Ascending aorta (tissue), 2 donors: ENCODE data around the gene PBLD. TPM values are rescaled to one million over a fixed set of nuclear protein-coding genes. Genes with fewer than 3 reads are reported as not detected.

Experiments used
- DNase-seq, 2 donors: peaks; one replicate each; pipeline ENCODE4 v3.0.0-alpha.2; 2019; ENCODE audit warnings: low spot score in 2 of 2
- H3K27ac ChIP-seq, 2 donors: fragments of 200-600 bp; sonication (generic); one replicate each; pipeline ENCODE4 v1.5.1; 2016 to 2017; ENCODE audit warnings: mild to moderate bottlenecking in 1 of 2
- H3K27me3 ChIP-seq: fragments of 200-600 bp; sonication (generic); one replicate; pipeline ENCODE4 v1.5.1; 2017
- H3K36me3 ChIP-seq, 2 donors: fragments of 200-600 bp; sonication (generic); one replicate each; pipeline ENCODE4 v1.5.1; 2016
- H3K4me1 ChIP-seq, 2 donors: fragments of 200-600 bp; sonication (generic); one replicate each; pipeline ENCODE4 v1.5.1; 2016 to 2017; ENCODE audit warnings: mild to moderate bottlenecking in 1 of 2
- H3K4me3 ChIP-seq, 2 donors: fragments of 200-600 bp; sonication (generic); one replicate each; pipeline ENCODE4 v1.5.1; 2016 to 2017; ENCODE audit warnings: mild to moderate bottlenecking in 1 of 2
- H3K9me3 ChIP-seq, 2 donors: fragments of 200-600 bp; sonication (generic); one replicate each; pipeline ENCODE4 v1.5.1; 2016
- intact Hi-C: fragments of 100-400 bp; cut with DNase I; formaldehyde crosslinking; loops from one replicate; pipeline ENCODE4 v1.15.1; 2023
- total RNA-seq: library from RNA; depleted of rRNA; stranded (reverse); fragments of >200 nt; gene quantifications from one replicate; pipeline ENCODE4 v1.1.0, GENCODE V29; 2016
- TF ChIP-seq, protein P1 (sequence below), 3 experiments: fragments of 200-600 bp in 2 of 3; fragments of 450-650 bp in 1 of 3; sonication (generic) in 2 of 3; IDR thresholded peaks; one replicate each; pipeline ENCODE4 v1.5.1; 2016 to 2019; ENCODE audit warnings: antibody characterized with exemption in 3 of 3, mild to moderate bottlenecking in 1 of 3, moderate library complexity in 1 of 3

Gene PBLD
- total RNA-seq, 1 donor from 2014 or later, result 0.32 TPM

DNA sequence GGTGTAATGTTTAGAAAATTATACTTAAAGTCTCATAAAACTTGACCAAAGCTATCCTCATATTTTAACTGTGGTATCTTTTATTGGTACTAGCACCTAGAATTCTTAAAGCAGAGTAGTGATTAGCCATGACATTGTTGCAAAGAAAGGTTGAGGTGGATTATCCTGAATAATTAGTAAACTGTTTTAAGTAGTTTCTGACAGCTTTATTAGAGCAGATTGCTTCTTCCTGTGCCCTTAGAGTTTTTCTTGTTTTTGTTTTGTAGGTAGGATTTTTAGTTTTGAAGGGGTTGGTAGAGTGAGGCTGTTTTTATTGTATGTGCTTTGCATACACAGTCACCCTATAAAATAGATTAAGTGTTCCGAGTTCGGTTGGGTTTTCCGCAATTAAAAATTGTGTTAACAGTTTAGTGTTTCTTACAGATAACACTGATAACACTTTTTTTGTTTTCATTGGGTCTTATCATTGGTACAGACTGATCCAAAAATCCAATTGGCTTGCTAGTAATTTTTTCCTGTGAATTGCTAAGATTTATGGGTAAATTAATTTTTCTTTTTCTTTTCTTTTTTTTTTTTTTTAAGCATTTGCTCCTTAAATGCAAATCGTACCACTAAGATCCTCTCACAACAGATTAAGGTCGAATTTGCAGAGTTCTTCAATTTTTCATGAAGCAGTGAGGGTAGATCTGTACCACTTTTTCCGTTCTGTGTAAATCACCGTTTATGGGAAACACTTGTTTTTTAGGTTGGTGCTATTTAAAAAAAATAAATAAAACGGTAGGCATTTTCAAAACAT, 2.1 kb upstream of the PBLD start:
- TF ChIP-seq, protein P1, sequence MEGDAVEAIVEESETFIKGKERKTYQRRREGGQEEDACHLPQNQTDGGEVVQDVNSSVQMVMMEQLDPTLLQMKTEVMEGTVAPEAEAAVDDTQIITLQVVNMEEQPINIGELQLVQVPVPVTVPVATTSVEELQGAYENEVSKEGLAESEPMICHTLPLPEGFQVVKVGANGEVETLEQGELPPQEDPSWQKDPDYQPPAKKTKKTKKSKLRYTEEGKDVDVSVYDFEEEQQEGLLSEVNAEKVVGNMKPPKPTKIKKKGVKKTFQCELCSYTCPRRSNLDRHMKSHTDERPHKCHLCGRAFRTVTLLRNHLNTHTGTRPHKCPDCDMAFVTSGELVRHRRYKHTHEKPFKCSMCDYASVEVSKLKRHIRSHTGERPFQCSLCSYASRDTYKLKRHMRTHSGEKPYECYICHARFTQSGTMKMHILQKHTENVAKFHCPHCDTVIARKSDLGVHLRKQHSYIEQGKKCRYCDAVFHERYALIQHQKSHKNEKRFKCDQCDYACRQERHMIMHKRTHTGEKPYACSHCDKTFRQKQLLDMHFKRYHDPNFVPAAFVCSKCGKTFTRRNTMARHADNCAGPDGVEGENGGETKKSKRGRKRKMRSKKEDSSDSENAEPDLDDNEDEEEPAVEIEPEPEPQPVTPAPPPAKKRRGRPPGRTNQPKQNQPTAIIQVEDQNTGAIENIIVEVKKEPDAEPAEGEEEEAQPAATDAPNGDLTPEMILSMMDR (IDR thresholded peaks at IDR 0.05), result no peak
- intact Hi-C loops, result loop anchor here (5.0 kb wide), 2 partner anchors 483 to 573 kb away; no protein-coding TSS in a partner anchor
- H3K36me3 ChIP-seq, result peaks cover 15 to 16% of the 10 kb centered on the region in 2 donors
- peaks cover 4 to 20% of the 10 kb centered on the region in 2 donors for H3K4me1 ChIP-seq
- H3K4me3 ChIP-seq, result peak overlapping the region; percentile 94 to 98
- DNase-seq, result no peak
- peak overlapping the region in 1 of 2 donors; percentile 50 for H3K27ac ChIP-seq
- no peaks in the 10 kb centered on the region for H3K9me3 ChIP-seq
- H3K27me3 ChIP-seq, result no peaks in the 10 kb centered on the region

DNA sequence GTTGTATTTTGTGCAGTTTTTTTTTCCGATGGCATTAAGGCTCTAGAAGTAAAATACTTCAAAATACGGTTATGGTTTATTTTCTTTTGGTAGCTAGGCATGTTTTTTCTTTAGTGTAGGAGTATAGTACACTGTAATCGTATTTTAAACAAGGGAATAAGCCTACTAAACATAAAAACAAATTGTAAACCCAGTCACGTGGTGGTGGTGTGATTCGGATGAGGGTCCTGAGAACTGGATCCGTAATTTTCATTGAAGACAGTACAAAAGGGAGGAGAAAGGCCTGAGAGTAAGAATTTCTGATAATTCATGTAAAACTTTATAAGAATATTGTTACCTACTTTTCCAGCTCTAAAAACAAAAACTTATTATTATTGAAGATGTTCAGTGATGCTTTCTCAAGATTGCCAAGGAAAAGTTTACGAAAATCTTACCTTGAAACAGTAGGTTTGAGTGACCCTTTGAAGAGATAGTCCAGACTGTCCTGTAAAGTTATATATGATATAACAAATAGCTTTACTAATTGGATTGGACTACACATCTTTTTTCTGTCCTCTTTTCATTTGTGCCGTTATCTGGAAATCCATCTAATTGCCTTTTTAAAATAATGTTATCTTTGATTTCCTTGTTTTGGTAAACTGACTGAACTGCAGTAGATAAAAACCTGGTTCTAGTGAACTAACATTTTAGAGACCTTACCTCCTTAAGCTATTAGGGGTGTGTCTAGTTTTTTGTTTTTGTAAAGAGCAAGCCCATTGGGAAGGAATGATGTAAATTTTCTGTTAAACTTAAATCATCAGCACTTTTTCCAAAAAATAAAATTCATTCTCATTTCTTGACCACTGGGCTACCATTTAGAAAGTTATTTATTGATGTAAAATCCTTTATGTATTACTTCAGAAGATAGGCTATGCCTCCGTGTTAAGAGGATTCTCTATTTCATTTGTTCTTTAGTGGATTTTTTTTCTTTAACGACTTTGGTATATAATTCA, 1.0 kb upstream of the PBLD start:
- intact Hi-C loops, result loop anchor here (2.0 to 5.0 kb wide), 3 partner anchors 73 to 571 kb away; partner anchors contain the start of gene RUFY2
- peaks cover 4 to 15% of the 10 kb centered on the region in 2 donors for H3K4me1 ChIP-seq
- TF ChIP-seq, protein P1 (IDR thresholded peaks at IDR 0.05), result no peak
- H3K9me3 ChIP-seq, result no peaks in the 10 kb centered on the region
- H3K36me3 ChIP-seq, result peaks cover 4% of the 10 kb centered on the region in 2 donors
- H3K4me3 ChIP-seq, result peak overlapping the region; percentile 94 to 98
- DNase-seq, result no peak
- no peaks in the 10 kb centered on the region for H3K27me3 ChIP-seq
- peak overlapping the region; percentile 100 for H3K27ac ChIP-seq

DNA sequence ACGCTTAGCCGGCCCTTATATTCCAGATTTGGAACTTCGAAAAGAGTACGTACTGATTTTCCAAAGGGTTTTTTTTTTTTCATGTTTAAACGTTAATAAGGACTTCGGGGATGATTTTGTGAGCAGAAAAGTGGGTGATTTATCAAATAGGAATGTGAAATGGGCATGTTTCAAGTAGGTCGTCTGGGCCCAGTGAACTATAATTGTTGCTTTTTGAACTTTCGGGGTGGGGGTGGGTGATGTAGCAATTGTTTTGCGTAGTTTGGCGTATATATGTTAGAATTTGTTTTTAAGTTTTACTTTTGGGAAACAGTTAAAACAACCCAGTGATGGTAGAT, 299 bp upstream of the PBLD start:
- no peaks in the 10 kb centered on the region for H3K27me3 ChIP-seq
- peaks cover 4 to 14% of the 10 kb centered on the region in 2 donors for H3K4me1 ChIP-seq
- TF ChIP-seq, protein P1 (IDR thresholded peaks at IDR 0.05), result no peak
- H3K27ac ChIP-seq, result peak overlapping the region; percentile 100
- intact Hi-C loops, result loop anchor here (2.0 to 5.0 kb wide), 3 partner anchors 74 to 571 kb away; partner anchors contain the start of gene RUFY2
- H3K4me3 ChIP-seq, result peak overlapping the region; percentile 94 to 98
- H3K36me3 ChIP-seq, result no peaks in the 10 kb centered on the region
- H3K9me3 ChIP-seq, result no peaks in the 10 kb centered on the region
- no peak for DNase-seq

DNA sequence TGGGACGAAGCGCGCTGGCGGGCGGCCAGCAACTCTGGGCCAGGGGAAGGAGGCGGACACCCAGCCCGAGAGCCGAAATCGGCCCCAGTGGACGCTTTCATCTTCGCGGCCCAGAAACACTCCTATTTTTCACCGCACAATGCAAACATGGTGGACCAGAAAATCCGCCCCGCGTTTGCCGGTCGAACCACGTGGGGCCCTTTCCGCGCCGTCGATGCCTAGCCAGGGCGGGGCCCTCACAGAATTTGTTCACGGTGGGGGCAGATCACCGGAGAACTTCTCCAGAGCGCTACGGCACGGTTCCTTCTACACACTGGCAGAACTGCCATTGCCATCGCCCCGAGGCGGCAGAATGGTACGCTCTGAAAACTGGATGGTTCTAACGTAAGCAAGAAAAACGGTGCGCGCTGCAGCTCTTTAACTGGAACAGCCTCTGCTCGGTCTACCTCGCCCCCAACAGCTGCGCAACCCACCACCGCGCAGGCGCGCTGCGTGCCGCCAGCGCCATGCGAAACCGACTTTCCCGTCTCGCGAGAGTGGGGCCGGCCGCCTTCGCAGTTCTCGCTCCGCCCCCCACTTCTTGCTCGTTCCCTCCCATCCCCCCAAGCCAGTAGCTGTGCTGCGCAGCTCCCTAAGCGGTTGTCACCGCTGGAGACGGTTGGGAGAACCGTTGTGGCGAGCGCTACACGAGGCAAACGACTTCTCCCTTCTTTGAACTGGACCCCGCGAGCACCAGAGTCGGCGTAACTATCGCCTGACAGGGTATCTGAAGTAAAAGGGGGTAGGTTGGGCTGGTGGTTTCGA, 1.1 kb downstream of the PBLD start, which contains the start of gene HNRNPH3:
HNRNPH3 (plus strand) TSS at position 610 of the 804 bp plus-strand sequence. CDS start 5,158 bp downstream, outside the sequence.
- H3K4me3 ChIP-seq, result peak within 1 kb of the TSS; percentile 94 to 98
- TF ChIP-seq, protein P1 (IDR thresholded peaks at IDR 0.05), result no peak
- H3K36me3 ChIP-seq, result no peaks in the 10 kb centered on the region
- peaks cover 4 to 5% of the 10 kb centered on the region in 2 donors for H3K4me1 ChIP-seq
- DNase-seq, result peak; percentile 85 to 98
- peak within 1 kb of the TSS; percentile 100 for H3K27ac ChIP-seq
- no peaks in the 10 kb centered on the region for H3K27me3 ChIP-seq
- intact Hi-C loops, result loop anchor here (1.0 to 5.0 kb wide), 7 partner anchors 75 to 569 kb away; partner anchors contain the start of genes CCAR1, HERC4, RUFY2 and SIRT1
- no peaks in the 10 kb centered on the region for H3K9me3 ChIP-seq
